Neural cell (in vitro differentiated cells): ENCODE data around the gene CABP5. TPM values are rescaled to one million over a fixed set of nuclear protein-coding genes. Genes with fewer than 3 reads are reported as not detected.
"Not testable (repeated sequence)": the region's sequence is repeated elsewhere in the genome, so short reads cannot be mapped to it uniquely, and the experiment has no call there.

ENCODE experiments used
- H2AFZ ChIP-seq: fragments of 200-600, 300-800 bp; sonication (generic), shearing (Covaris generic); 2 replicates; pipeline ENCODE4 v1.6.0; 2014; ENCODE audit warnings: low read depth, mild to moderate bottlenecking, antibody characterized with exemption, low read length, moderate library complexity
- H3F3A ChIP-seq: fragments of 200-600 bp; shearing (Covaris generic); 2 replicates; pipeline ENCODE4 v1.6.1; 2016; ENCODE audit warnings: mild to moderate bottlenecking, moderate library complexity, mixed read lengths, antibody characterized with exemption, low read length; ENCODE audit not compliant: insufficient read depth, poor library complexity, severe bottlenecking
- H3K27ac ChIP-seq: fragments of 200-600, 300-800 bp; sonication (generic), shearing (Covaris generic); 2 replicates; pipeline ENCODE4 v1.5.1; 2014; ENCODE audit warnings: mild to moderate bottlenecking, low read length, moderate library complexity
- H3K27me3 ChIP-seq: fragments of 300-800, 200-600 bp; sonication (generic), shearing (Covaris generic); 2 replicates; pipeline ENCODE4 v1.6.0; 2014; ENCODE audit warnings: mild to moderate bottlenecking, low read depth, low read length, moderate library complexity; ENCODE audit not compliant: insufficient read depth
- H3K36me3 ChIP-seq: fragments of 300-800, 200-600 bp; sonication (generic), shearing (Covaris generic); 2 replicates; pipeline ENCODE4 v1.5.1; 2014; ENCODE audit warnings: mild to moderate bottlenecking, antibody characterized with exemption, low read length, moderate library complexity; ENCODE audit not compliant: insufficient read depth
- H3K4me2 ChIP-seq: fragments of 300-800, 200-600 bp; sonication (generic), shearing (Covaris generic); 2 replicates; pipeline ENCODE4 v1.6.0; 2014; ENCODE audit warnings: mild to moderate bottlenecking, low read length
- H3K4me3 ChIP-seq: fragments of 300-800, 200-600 bp; sonication (generic), shearing (Covaris generic); 2 replicates; pipeline ENCODE4 v1.5.1; 2014; ENCODE audit warnings: mild to moderate bottlenecking, low read length, moderate library complexity
- H3K79me2 ChIP-seq: fragments of 200-600 bp; shearing (Covaris generic); replicated peaks from 2 replicates; pipeline ENCODE4 v1.6.0; 2014; ENCODE audit warnings: mild to moderate bottlenecking, low read length, moderate library complexity; ENCODE audit not compliant: insufficient read depth
- H3K9ac ChIP-seq: fragments of 300-800, 200-600 bp; sonication (generic), shearing (Covaris generic); 2 replicates; pipeline ENCODE4 v1.6.1; 2016; ENCODE audit warnings: mild to moderate bottlenecking, low read length, mixed read lengths
- H3K9me2 ChIP-seq: fragments of 200-600 bp; shearing (Covaris generic); 2 replicates; pipeline ENCODE4 v1.6.1; 2016; ENCODE audit warnings: mild to moderate bottlenecking, low read length, mixed read lengths; ENCODE audit not compliant: insufficient read depth
- H3K9me3 ChIP-seq: fragments of 200-600, 300-800 bp; sonication (generic), shearing (Covaris generic); 2 replicates; pipeline ENCODE4 v1.6.1; 2016; ENCODE audit warnings: mild to moderate bottlenecking, mixed run types, low read length, moderate library complexity, mixed read lengths
- H4K20me1 ChIP-seq: fragments of 200-600 bp; shearing (Covaris generic); 2 replicates; pipeline ENCODE4 v1.6.1; 2016; ENCODE audit warnings: mild to moderate bottlenecking, mixed run types; ENCODE audit not compliant: insufficient read depth
- CTCF ChIP-seq: fragments of 450-650 bp; IDR thresholded peaks from 2 replicates; pipeline ENCODE4 v1.5.1; 2014; ENCODE audit warnings: antibody characterized with exemption, mild to moderate bottlenecking, moderate library complexity; ENCODE audit not compliant: poor library complexity, severe bottlenecking
- EP300 ChIP-seq: fragments of 450-650 bp; conservative IDR thresholded peaks from 2 replicates; pipeline ENCODE4 v1.6.1; 2014; ENCODE audit warnings: antibody characterized with exemption, mild to moderate bottlenecking, moderate library complexity; ENCODE audit not compliant: poor library complexity, severe bottlenecking
- EZH2 ChIP-seq: fragments of 200-600, 300-800 bp; shearing (Covaris generic), sonication (generic); IDR thresholded peaks from 2 replicates; pipeline ENCODE4 v1.6.1; 2014; ENCODE audit warnings: antibody characterized with exemption, low read length, borderline replicate concordance, mild to moderate bottlenecking; ENCODE audit not compliant: insufficient read depth, poor library complexity, severe bottlenecking
- MXI1 ChIP-seq: fragments of 450-650 bp; conservative IDR thresholded peaks from 2 replicates; pipeline ENCODE4 v1.6.1; 2014; ENCODE audit warnings: antibody characterized with exemption, mild to moderate bottlenecking; ENCODE audit not compliant: poor library complexity, severe bottlenecking
- POLR2AphosphoS5 ChIP-seq: IDR thresholded peaks from 2 replicates; pipeline ENCODE4 v1.6.1; 2012
- RAD21 ChIP-seq: fragments of 450-650 bp; conservative IDR thresholded peaks from 2 replicates; pipeline ENCODE4 v1.6.1; 2014; ENCODE audit warnings: antibody characterized with exemption, mild to moderate bottlenecking, moderate library complexity
- SMC3 ChIP-seq: fragments of 450-650 bp; conservative IDR thresholded peaks from 2 replicates; pipeline ENCODE4 v1.6.1; 2014; ENCODE audit warnings: antibody characterized with exemption, mild to moderate bottlenecking, moderate library complexity; ENCODE audit not compliant: poor library complexity
- TAF1 ChIP-seq: IDR thresholded peaks from 2 replicates; pipeline ENCODE4 v1.6.1; 2012; ENCODE audit warnings: low read depth
- polyA plus RNA-seq: library from polyadenylated mRNA; depleted of rRNA; stranded (reverse); fragments of >200 nt; gene quantifications from 2 replicates; pipeline ENCODE4 v1.2.3, GENCODE V29; 2014
- TF ChIP-seq, protein P1 (sequence below): IDR thresholded peaks from 2 replicates; pipeline ENCODE4 v1.6.1; 2012; ENCODE audit warnings: borderline replicate concordance

Gene CABP5
- polyA plus RNA-seq, 1 donor from 2014 or later = not detected

- Histone ChIP-seq H3K36me3 (no peaks in the 10 kb centered on the region), H3K4me3 (no peak overlapping the region), H3K27me3 (no peaks in the 10 kb centered on the region), H2AFZ (no peak overlapping the region), H3K9ac (no peak overlapping the region), H3K9me3 (no peaks in the 10 kb centered on the region), H3K4me2 (no peak overlapping the region), H3F3A (no peaks in the 10 kb centered on the region), H4K20me1 (no peaks in the 10 kb centered on the region), H3K79me2 (no peaks in the 10 kb centered on the region), H3K27ac (no peak overlapping the region), H3K9me2 (no peaks in the 10 kb centered on the region)
- no peak for TF ChIP-seq EP300
- TF ChIP-seq SMC3 = no peak
- no peak for TF ChIP-seq RAD21
- TF ChIP-seq EZH2 = no peak
- no peak for TF ChIP-seq POLR2AphosphoS5
- no peak for TF ChIP-seq TAF1
- no peak for TF ChIP-seq CTCF
- TF ChIP-seq MXI1 = no peak
- TF ChIP-seq, protein P1, sequence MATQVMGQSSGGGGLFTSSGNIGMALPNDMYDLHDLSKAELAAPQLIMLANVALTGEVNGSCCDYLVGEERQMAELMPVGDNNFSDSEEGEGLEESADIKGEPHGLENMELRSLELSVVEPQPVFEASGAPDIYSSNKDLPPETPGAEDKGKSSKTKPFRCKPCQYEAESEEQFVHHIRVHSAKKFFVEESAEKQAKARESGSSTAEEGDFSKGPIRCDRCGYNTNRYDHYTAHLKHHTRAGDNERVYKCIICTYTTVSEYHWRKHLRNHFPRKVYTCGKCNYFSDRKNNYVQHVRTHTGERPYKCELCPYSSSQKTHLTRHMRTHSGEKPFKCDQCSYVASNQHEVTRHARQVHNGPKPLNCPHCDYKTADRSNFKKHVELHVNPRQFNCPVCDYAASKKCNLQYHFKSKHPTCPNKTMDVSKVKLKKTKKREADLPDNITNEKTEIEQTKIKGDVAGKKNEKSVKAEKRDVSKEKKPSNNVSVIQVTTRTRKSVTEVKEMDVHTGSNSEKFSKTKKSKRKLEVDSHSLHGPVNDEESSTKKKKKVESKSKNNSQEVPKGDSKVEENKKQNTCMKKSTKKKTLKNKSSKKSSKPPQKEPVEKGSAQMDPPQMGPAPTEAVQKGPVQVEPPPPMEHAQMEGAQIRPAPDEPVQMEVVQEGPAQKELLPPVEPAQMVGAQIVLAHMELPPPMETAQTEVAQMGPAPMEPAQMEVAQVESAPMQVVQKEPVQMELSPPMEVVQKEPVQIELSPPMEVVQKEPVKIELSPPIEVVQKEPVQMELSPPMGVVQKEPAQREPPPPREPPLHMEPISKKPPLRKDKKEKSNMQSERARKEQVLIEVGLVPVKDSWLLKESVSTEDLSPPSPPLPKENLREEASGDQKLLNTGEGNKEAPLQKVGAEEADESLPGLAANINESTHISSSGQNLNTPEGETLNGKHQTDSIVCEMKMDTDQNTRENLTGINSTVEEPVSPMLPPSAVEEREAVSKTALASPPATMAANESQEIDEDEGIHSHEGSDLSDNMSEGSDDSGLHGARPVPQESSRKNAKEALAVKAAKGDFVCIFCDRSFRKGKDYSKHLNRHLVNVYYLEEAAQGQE = no peak
These were observed 37.2 kb upstream of the CABP5 start for GRCh38 chr19:48081106-48081505.

- not testable (repeated sequence) for H2AFZ ChIP-seq, H3K79me2 ChIP-seq, H3K9ac ChIP-seq, H3K9me3 ChIP-seq, H3K27me3 ChIP-seq, H3K27ac ChIP-seq, H3K4me3 ChIP-seq, H3K36me3 ChIP-seq, H4K20me1 ChIP-seq, H3F3A ChIP-seq, H3K9me2 ChIP-seq, H3K4me2 ChIP-seq
These were observed 26.4 kb upstream of the CABP5 start for GRCh38 chr19:48070177-48070769.

DNA sequence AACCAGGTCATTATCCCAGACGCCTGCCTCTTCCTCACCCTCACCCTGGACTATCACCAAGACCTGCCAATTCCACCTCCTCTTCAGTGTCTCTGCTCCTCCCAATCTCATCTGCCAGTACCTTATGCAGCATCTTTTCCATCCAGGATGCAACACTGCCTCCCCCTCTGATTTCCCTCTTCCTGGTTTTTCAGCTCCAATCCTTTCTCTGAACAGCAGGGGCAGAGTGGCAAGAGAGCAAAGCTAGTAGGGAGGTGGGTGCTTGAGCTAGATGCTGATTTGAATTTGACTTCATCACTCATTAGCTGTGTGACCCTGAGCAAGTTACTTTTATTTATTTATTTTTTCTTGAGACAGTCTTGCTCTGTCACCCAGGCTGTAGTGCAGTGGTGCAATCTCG is 25.6 kb upstream of the CABP5 start:
- no peak overlapping the region for H2AFZ ChIP-seq

More for the DNA sequence above, 25.6 kb upstream of the CABP5 start:
- TF ChIP-seq RAD21 = no peak
- TF ChIP-seq MXI1 = no peak
- no peak for TF ChIP-seq CTCF
- TF ChIP-seq SMC3 = no peak
- TF ChIP-seq, protein P1 = no peak
- no peak for TF ChIP-seq EZH2
- no peak for TF ChIP-seq TAF1
- TF ChIP-seq POLR2AphosphoS5 = no peak
- no peak for TF ChIP-seq EP300
- Histone ChIP-seq H3K9ac (no peak overlapping the region), H3K4me3 (no peak overlapping the region), H3K4me2 (no peak overlapping the region), H3F3A (no peaks in the 10 kb centered on the region), H3K36me3 (no peaks in the 10 kb centered on the region), H3K27me3 (no peaks in the 10 kb centered on the region), H3K9me3 (no peaks in the 10 kb centered on the region), H4K20me1 (no peaks in the 10 kb centered on the region), H3K27ac (no peak overlapping the region), H3K79me2 (no peaks in the 10 kb centered on the region), H3K9me2 (no peaks in the 10 kb centered on the region)
